ENCODE data around the gene ACP4. TPM values are rescaled to one million over a fixed set of nuclear protein-coding genes. Genes with fewer than 3 reads are reported as not detected.

Gene ACP4
- total and polyA plus RNA-seq, 2 of the 13 experiments (the other 11 are each of a cell fraction or from before 2014, with no cell fraction given) = 0.08 TPM; not detected in 1

DNA sequence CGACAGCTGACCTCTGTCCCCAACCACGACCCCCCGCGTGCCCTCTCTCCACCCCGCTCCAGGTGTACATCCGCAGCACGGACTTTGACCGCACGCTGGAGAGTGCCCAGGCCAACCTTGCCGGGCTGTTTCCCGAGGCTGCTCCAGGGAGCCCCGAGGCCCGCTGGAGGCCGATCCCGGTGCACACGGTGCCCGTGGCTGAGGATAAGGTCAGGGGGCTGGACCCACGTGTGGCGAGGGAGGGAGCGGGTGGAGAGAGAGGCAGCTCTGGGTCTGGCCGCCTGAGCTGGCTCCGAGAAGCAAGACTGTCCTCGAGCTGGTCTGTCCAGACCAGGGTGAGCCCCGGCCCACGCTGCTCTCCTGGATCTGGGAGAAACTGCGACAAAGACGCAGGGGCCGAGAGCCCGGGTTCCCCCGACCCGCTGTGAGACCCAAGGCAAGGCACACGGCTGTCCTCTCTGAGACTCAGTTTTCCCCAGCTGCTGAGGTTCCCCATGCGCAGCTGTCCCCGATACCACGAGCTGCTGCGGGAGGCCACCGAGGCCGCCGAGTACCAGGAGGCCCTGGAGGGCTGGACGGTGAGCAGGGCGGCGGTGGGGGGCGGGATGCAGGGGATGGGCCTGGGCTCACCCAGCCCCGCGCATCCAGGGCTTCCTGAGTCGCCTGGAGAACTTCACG lies 1.5 kb downstream of the ACP4 start (continued):
- TF ChIP-seq ZNF674 (CRISPR knock-in tag; IDR thresholded peaks at IDR 0.05; ENCODE audit: low read depth) (no peak), SIX4 (CRISPR knock-in tag; IDR thresholded peaks at IDR 0.05) (no peak)

DNA sequence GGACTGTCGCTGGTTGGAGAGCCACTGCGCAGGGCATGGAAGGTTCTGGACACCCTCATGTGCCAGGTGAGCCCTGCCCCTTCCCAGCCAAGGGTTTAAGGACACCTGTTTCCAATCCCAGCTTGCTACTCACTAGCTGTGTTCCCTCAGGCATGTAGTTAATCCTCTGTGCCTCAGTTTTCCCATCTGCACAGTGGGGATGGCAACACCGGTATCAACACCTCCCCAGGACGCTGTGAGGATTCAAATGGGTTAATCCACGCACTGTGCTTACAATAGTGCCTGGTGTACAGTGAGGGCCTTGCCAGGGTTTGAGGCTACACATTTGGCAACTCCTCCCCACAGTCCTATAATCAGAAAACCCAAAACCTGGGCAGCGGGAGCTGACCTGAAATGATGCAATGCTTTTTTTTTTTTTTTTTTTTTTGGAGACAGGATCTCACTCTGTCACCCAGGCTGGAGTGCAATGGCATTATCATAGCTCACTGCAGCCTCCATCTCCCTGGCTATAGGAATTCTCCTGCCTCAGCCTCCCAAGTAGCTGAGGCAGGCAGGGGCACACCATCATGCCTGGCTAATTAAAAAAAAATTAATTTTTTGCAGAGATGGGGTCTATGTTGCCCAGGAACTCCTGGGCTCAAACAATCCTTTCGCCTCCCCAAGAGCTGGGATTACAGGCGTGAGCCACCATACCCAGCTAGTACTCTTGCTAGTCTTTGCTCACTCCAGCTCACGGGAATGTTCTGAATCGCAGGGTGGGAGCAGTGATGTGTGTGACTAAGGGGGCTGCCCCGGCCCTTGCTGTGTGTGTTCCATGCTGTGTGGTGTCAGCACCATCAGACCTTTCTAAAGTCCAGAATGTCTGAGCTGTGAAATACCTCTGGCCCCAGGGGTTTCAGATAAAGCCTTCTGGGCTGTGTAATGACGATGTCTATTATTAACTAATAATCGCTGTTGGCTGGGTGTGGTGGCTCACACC lies 2.3 kb downstream of the ACP4 start:
- DNase-seq (ENCODE audit: low spot score) = no peak
- Histone ChIP-seq H3K27ac (ENCODE audit: extremely low read length, insufficient read depth, low read length) (no peak overlapping the region), H3K9ac (ENCODE audit: insufficient read depth, low read depth, low read length) (no peak overlapping the region), H4K20me1 (ENCODE audit: insufficient read depth, low read length) (peaks cover 17% of the 10 kb centered on the region), H2AFZ (ENCODE audit: low read length) (no peak overlapping the region), H3K79me2 (ENCODE audit: insufficient read depth, low read length) (no peaks in the 10 kb centered on the region), H3K4me3 (replicated peaks in 1 of 3; ENCODE audit: insufficient read depth in 1 of 3, low read depth in 2 of 3, low read length in 3 of 3) (no peak overlapping the region), H3K27me3 (ENCODE audit: control insufficient read depth in 1 of 2, insufficient read depth in 2 of 2, low read length in 2 of 2) (no peaks in the 10 kb centered on the region; a peak in 1 of 5 replicates), H3K4me2 (ENCODE audit: low read depth, low read length) (no peak overlapping the region), H3K4me1 (ENCODE audit: insufficient read depth, low read length) (peaks cover 24% of the 10 kb centered on the region), H3K36me3 (replicated peaks in 1 of 2; ENCODE audit: control insufficient read depth in 1 of 2, insufficient read depth in 2 of 2, low read length in 2 of 2) (peaks cover 0 to 2% of the 10 kb centered on the region in 2 experiments; a peak in 3 of 5 replicates), H3K9me3 (ENCODE audit: low read length) (no peaks in the 10 kb centered on the region)
- FAIRE-seq = no peak
- POLR2A ChIA-PET = interaction anchor here (0.7 to 1.6 kb wide), 3 partner anchors 11 to 12 kb away, joined by 4 to 7 read pairs (median 4); no protein-coding TSS in a partner anchor
- 76% methylated on average over 6 of the region's 13 CpGs for WGBS (ENCODE audit: low lambda C conversion rate)
- intact Hi-C loops (cut with micrococcal nuclease; ENCODE audit: unreplicated experiment) (no loop called here), in situ Hi-C loops (cut with HindIII; ENCODE audit: extremely low pct_ligation_motif_present, low pct_unique_long_range_greater_than_20kb) (loop anchor here (25.0 kb wide), 1 partner anchor 430 kb away; the partner anchor contains the start of gene NAPSA)
- no TSS peak for BruUV-seq (replicated peaks)
- CTCF ChIA-PET (ENCODE audit: low intra/inter-chr PET ratio, low total read pairs) = no interaction called here
- peak; percentile 0; the same call in 1 of the 3 replicates for ATAC-seq
- TF ChIP-seq POLR2AphosphoS2 (IDR thresholded peaks at IDR 0.05; ENCODE audit: low read depth, low read length) (peak; percentile 76; the same call in 1 of the 2 replicates), ZMYM3 (CRISPR knock-in tag; IDR thresholded peaks at IDR 0.05) (0 out of 2 replicates have a peak, but pooled peaks have one; percentile 16), HMG20B (CRISPR knock-in tag; conservative IDR thresholded peaks at IDR 0.05) (no peak), TRIM24 (CRISPR knock-in tag; IDR thresholded peaks at IDR 0.05) (no peak), POLR2A (IDR thresholded peaks at IDR 0.05; ENCODE audit: insufficient read depth in 1 of 2, low read depth in 2 of 2, low read length in 2 of 2) (peak; percentile 16 to 33; a peak in 1 of 4 replicates), HNRNPH1 (optimal IDR thresholded peaks at IDR 0.05; ENCODE audit: low read depth, low read length) (no peak)
- TF ChIP-seq, protein P1, sequence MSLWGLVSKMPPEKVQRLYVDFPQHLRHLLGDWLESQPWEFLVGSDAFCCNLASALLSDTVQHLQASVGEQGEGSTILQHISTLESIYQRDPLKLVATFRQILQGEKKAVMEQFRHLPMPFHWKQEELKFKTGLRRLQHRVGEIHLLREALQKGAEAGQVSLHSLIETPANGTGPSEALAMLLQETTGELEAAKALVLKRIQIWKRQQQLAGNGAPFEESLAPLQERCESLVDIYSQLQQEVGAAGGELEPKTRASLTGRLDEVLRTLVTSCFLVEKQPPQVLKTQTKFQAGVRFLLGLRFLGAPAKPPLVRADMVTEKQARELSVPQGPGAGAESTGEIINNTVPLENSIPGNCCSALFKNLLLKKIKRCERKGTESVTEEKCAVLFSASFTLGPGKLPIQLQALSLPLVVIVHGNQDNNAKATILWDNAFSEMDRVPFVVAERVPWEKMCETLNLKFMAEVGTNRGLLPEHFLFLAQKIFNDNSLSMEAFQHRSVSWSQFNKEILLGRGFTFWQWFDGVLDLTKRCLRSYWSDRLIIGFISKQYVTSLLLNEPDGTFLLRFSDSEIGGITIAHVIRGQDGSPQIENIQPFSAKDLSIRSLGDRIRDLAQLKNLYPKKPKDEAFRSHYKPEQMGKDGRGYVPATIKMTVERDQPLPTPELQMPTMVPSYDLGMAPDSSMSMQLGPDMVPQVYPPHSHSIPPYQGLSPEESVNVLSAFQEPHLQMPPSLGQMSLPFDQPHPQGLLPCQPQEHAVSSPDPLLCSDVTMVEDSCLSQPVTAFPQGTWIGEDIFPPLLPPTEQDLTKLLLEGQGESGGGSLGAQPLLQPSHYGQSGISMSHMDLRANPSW (CRISPR knock-in tag; IDR thresholded peaks at IDR 0.05; ENCODE audit: borderline replicate concordance) = no peak
- TF ChIP-seq, protein P2, sequence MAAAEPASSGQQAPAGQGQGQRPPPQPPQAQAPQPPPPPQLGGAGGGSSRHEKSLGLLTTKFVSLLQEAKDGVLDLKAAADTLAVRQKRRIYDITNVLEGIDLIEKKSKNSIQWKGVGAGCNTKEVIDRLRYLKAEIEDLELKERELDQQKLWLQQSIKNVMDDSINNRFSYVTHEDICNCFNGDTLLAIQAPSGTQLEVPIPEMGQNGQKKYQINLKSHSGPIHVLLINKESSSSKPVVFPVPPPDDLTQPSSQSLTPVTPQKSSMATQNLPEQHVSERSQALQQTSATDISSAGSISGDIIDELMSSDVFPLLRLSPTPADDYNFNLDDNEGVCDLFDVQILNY (CRISPR knock-in tag; conservative IDR thresholded peaks at IDR 0.05) = no peak
- TF ChIP-seq, protein P3, sequence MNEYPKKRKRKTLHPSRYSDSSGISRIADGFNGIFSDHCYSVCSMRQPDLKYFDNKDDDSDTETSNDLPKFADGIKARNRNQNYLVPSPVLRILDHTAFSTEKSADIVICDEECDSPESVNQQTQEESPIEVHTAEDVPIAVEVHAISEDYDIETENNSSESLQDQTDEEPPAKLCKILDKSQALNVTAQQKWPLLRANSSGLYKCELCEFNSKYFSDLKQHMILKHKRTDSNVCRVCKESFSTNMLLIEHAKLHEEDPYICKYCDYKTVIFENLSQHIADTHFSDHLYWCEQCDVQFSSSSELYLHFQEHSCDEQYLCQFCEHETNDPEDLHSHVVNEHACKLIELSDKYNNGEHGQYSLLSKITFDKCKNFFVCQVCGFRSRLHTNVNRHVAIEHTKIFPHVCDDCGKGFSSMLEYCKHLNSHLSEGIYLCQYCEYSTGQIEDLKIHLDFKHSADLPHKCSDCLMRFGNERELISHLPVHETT (CRISPR knock-in tag; conservative IDR thresholded peaks at IDR 0.05) = no peak
- TF ChIP-seq, protein P4, sequence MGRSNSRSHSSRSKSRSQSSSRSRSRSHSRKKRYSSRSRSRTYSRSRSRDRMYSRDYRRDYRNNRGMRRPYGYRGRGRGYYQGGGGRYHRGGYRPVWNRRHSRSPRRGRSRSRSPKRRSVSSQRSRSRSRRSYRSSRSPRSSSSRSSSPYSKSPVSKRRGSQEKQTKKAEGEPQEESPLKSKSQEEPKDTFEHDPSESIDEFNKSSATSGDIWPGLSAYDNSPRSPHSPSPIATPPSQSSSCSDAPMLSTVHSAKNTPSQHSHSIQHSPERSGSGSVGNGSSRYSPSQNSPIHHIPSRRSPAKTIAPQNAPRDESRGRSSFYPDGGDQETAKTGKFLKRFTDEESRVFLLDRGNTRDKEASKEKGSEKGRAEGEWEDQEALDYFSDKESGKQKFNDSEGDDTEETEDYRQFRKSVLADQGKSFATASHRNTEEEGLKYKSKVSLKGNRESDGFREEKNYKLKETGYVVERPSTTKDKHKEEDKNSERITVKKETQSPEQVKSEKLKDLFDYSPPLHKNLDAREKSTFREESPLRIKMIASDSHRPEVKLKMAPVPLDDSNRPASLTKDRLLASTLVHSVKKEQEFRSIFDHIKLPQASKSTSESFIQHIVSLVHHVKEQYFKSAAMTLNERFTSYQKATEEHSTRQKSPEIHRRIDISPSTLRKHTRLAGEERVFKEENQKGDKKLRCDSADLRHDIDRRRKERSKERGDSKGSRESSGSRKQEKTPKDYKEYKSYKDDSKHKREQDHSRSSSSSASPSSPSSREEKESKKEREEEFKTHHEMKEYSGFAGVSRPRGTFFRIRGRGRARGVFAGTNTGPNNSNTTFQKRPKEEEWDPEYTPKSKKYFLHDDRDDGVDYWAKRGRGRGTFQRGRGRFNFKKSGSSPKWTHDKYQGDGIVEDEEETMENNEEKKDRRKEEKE (IDR thresholded peaks at IDR 0.05) = no peak

Data from HepG2 (cell line).